Spleen (tissue), 11 donors: ENCODE data around the gene RBM17. TPM values are rescaled to one million over a fixed set of nuclear protein-coding genes. Genes with fewer than 3 reads are reported as not detected.
A peak's percentile ranks its signal among the peaks of the same experiment; 100 is the strongest.

ENCODE experiments used
- DNase-seq: peaks from one replicate; pipeline ENCODE4 v3.0.0-alpha.2; 2020
- H3K27ac ChIP-seq, 8 donors: fragments of 200-600 bp; sonication (generic) in 7 of 8; 1 replicate in 4 of 8; 2 replicates in 4 of 8; pipeline versions ENCODE4 v1.5.0 to v1.8.0; 2016 to 2021; ENCODE audit warnings: inconsistent platforms in 4 of 8, mild to moderate bottlenecking in 4 of 8, moderate library complexity in 1 of 8
- H3K27me3 ChIP-seq, 7 donors: fragments of 200-600 bp; sonication (generic) in 6 of 7; replicated peaks in 1 of 7; 1 replicate in 4 of 7; 2 replicates in 3 of 7; pipeline versions ENCODE4 v1.5.0 to v1.8.0; 2016 to 2021; ENCODE audit warnings: inconsistent platforms in 3 of 7, mild to moderate bottlenecking in 1 of 7
- H3K36me3 ChIP-seq, 6 donors: fragments of 200-600 bp; sonication (generic) in 5 of 6; 1 replicate in 4 of 6; 2 replicates in 2 of 6; pipeline versions ENCODE4 v1.5.0 to v1.8.0; 2016 to 2021; ENCODE audit warnings: inconsistent platforms in 2 of 6
- H3K4me1 ChIP-seq, 6 donors: fragments of 200-600 bp; sonication (generic) in 5 of 6; 1 replicate in 3 of 6; 2 replicates in 3 of 6; pipeline versions ENCODE4 v1.5.0 to v1.8.0; 2016 to 2021; ENCODE audit warnings: inconsistent platforms in 3 of 6
- H3K4me3 ChIP-seq, 8 donors: fragments of 200-600 bp; sonication (generic) in 7 of 8; 1 replicate in 4 of 8; 2 replicates in 4 of 8; pipeline versions ENCODE4 v1.5.0 to v1.8.0; 2016 to 2021; ENCODE audit warnings: inconsistent platforms in 4 of 8, mild to moderate bottlenecking in 4 of 8, moderate library complexity in 2 of 8
- H3K9me3 ChIP-seq, 8 donors: fragments of 200-600 bp; sonication (generic) in 7 of 8; 1 replicate in 4 of 8; 2 replicates in 4 of 8; pipeline versions ENCODE4 v1.5.0 to v1.8.0; 2016 to 2021; ENCODE audit warnings: inconsistent platforms in 4 of 8
- POLR2A ChIP-seq, 3 donors: fragments of 450-650 bp; IDR thresholded peaks; one replicate each; pipeline ENCODE4 v1.5.1; 2017; ENCODE audit warnings: antibody characterized with exemption in 3 of 3, mild to moderate bottlenecking in 1 of 3
- POLR2AphosphoS5 ChIP-seq, 3 donors: sonication (generic); formaldehyde crosslinking; IDR thresholded peaks; one replicate each; pipeline ENCODE4 v1.5.1; 2017; ENCODE audit warnings: antibody characterized with exemption in 3 of 3
- WGBS, 5 donors: extraction: QIAGEN DNeasy Blood & Tissue Kit in 3 of 5; methylation state at CpG; one replicate each; pipeline versions ENCODE4 v1.1.5 to v1.1.7; 2013 to 2018; 5-methylcytosine and 5-hydroxymethylcytosine counted together
- intact Hi-C: fragments of 100-400 bp; cut with DNase I; formaldehyde crosslinking; loops from one replicate; pipeline ENCODE4 v1.15.0; 2023; ENCODE audit warnings: low total_unique reads
- polyA plus RNA-seq, 3 donors: library from polyadenylated mRNA; stranded (reverse); fragments of 200-250 nt; gene quantifications; one replicate each; pipeline ENCODE4 v1.2.1, GENCODE V29; 2013
- total RNA-seq, 7 donors: library from RNA; depleted of rRNA in 3 of 7; stranded (reverse); fragments of >200 nt in 3 of 7; fragmentation: NEBNext Ultra II Directional in 4 of 7; extraction: Animal tissue kit (Norgen Biotek cat#: 25700) in 4 of 7; gene quantifications; one replicate each; pipeline versions ENCODE4 v1.1.0 to v1.2.1, GENCODE V29; 2016 to 2021
- TF ChIP-seq, protein P1 (sequence below), 11 experiments: fragments of 200-600 bp in 7 of 11; fragments of 450-650 bp in 4 of 11; sonication (generic) in 4 of 11; IDR thresholded peaks in 8 of 11; conservative IDR thresholded peaks in 3 of 11; 1 replicate in 7 of 11; 2 replicates in 4 of 11; pipeline versions ENCODE4 v1.4.0 to v1.8.0; 2016 to 2021; ENCODE audit warnings: antibody characterized with exemption in 11 of 11, inconsistent platforms in 4 of 11, mild to moderate bottlenecking in 1 of 11
- donor health status: healthy with polysubstance abuse.
- donor health status: DM: no; HTN: no; CAD: no; lungs with moderate emphysema.
- donor health status: DM: no; HTN: no; CAD: no.
- donor health status: Bipolar disorder and iron deficiency.
- donor health status: healthy.
- donor health status: DM: no; HTN: no; CAD: no.
- donor health status: DM: yes; HTN: yes; CAD: no.

RBM17 gene
- total and polyA plus RNA-seq, 10 donors, result 63.1 to 140 (median 111) TPM

DNA sequence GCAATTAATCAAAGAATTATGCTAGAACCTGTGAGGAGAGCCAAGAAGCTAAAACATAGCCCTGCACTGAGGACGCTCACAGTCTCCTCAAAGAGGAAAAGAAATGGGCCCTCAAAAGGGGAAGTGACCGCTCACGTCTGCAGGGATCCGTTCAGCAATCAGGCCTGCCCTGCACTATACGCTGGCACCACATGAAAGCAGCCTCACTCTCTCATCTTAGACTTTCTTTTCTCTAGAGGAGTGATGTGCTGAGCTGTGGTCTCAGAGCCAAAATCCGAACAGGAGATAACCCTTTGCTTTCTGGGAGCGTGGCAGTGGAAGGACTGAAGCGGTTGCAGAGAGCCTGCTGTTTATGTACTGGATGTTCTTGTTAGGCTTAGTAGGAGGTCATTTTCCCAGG lies 20.4 kb upstream of the RBM17 start:
- peaks cover 24 to 87% (median 78%) of the 10 kb centered on the region in 6 donors for H3K4me1 ChIP-seq
- DNase-seq, result peak; percentile 86
- intact Hi-C loops, result no loop called here
- H3K36me3 ChIP-seq, result no peaks in the 10 kb centered on the region
- no peaks in the 10 kb centered on the region for H3K27me3 ChIP-seq
- 38 to 62% (median 39%) methylated on average over 8 of the region's 8 CpGs for WGBS, 5 donors
- H3K4me3 ChIP-seq, result peak overlapping the region in 1 of 8 donors; percentile 0
- peak overlapping the region in 7 of 8 donors; percentile 40 to 82 (median 75) for H3K27ac ChIP-seq
- TF ChIP-seq, protein P1, sequence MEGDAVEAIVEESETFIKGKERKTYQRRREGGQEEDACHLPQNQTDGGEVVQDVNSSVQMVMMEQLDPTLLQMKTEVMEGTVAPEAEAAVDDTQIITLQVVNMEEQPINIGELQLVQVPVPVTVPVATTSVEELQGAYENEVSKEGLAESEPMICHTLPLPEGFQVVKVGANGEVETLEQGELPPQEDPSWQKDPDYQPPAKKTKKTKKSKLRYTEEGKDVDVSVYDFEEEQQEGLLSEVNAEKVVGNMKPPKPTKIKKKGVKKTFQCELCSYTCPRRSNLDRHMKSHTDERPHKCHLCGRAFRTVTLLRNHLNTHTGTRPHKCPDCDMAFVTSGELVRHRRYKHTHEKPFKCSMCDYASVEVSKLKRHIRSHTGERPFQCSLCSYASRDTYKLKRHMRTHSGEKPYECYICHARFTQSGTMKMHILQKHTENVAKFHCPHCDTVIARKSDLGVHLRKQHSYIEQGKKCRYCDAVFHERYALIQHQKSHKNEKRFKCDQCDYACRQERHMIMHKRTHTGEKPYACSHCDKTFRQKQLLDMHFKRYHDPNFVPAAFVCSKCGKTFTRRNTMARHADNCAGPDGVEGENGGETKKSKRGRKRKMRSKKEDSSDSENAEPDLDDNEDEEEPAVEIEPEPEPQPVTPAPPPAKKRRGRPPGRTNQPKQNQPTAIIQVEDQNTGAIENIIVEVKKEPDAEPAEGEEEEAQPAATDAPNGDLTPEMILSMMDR (IDR thresholded peaks at IDR 0.05 in 8 of 11, conservative IDR thresholded peaks at IDR 0.05 in 3 of 11), result no peak
- peak in 2 of 3 donors; percentile 31 to 63 for TF ChIP-seq POLR2AphosphoS5 (IDR thresholded peaks at IDR 0.05)
- H3K9me3 ChIP-seq, result no peaks in the 10 kb centered on the region

DNA sequence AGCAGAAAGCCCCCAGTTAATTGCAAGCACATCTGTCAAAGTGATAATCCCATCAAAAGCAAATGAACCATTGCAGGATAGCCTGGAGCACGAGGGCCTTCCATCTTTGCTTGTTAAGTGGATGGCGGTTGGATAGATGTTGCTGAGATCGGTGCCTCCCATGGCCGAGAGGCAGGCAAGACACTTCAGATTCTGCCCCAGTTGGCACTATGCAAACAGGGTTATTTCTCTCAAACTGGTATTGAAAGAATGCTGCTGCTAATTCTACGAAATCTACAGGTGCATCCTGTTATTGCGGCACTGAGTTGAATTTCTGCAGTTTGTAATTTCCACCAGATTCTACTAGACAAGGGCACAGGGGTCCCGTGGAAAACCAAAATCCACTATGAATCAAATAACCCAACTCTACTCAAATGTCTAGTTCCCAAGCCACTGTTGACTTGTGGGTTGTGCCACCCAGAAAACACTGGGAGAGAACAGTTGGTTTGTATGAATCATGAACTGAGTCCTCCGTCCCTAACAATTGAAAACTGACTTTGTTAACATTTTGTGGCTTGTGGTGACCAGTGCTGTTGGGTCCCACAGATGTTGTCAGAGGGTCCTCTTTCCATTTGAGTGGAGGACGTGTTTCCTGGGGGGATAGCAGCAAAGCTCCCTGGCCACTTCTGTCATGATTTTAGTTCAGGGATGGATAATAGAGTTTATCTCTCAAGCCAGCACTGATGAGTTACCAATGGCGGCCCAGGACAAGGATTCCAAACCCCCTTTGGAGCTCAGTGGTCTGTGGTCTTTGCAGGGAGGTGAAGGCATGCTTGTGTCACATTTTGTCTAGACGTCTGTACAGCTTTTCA lies 19.5 kb upstream of the RBM17 start:
- Histone ChIP-seq H3K27ac (peak overlapping the region in 7 of 8 donors; percentile 40 to 82 (median 75)), H3K4me3 (peak overlapping the region in 1 of 8 donors; percentile 0), H3K4me1 (peaks cover 24 to 86% (median 78%) of the 10 kb centered on the region in 6 donors), H3K36me3 (no peaks in the 10 kb centered on the region), H3K27me3 (no peaks in the 10 kb centered on the region), H3K9me3 (no peaks in the 10 kb centered on the region)
- DNase-seq, result no peak
- intact Hi-C loops, result no loop called here
- 32 to 59% (median 42%) methylated on average over 11 of the region's 11 CpGs for WGBS, 5 donors
- TF ChIP-seq POLR2AphosphoS5 (IDR thresholded peaks at IDR 0.05) (peak in 1 of 3 donors; percentile 34), POLR2A (IDR thresholded peaks at IDR 0.05) (no peak)

DNA sequence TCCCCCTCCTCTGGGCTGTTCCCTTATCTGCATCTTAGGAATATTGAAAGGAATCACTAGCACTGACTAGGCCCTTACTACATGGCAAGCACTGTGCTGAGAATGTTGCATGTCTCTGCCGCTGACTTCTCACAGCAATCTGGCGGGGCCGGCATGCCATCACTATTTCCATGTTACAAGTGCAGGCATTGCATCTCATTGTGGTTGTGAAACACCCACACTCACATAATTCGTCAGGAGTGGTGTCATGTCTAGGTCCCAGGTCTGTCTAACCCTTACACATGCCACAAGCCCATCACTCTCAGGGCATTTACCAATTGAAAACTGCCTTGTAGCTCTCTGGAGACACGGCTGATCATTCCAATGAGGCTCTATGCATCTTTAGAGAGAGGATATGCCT lies 18.2 kb upstream of the RBM17 start:
- WGBS, 5 donors, result 48 to 83% (median 65%) methylated on average over 5 of the region's 5 CpGs
- Histone ChIP-seq H3K4me1 (peaks cover 24 to 86% (median 70%) of the 10 kb centered on the region in 6 donors), H3K27ac (peak overlapping the region in 5 of 8 donors; percentile 75 to 82 (median 81)), H3K36me3 (no peaks in the 10 kb centered on the region), H3K4me3 (no peak overlapping the region), H3K9me3 (no peaks in the 10 kb centered on the region), H3K27me3 (no peaks in the 10 kb centered on the region)
- TF ChIP-seq POLR2A (IDR thresholded peaks at IDR 0.05) (no peak), POLR2AphosphoS5 (IDR thresholded peaks at IDR 0.05) (no peak)
- TF ChIP-seq, protein P1 (IDR thresholded peaks at IDR 0.05 in 8 of 11, conservative IDR thresholded peaks at IDR 0.05 in 3 of 11), result no peak
- intact Hi-C loops, result no loop called here
- no peak for DNase-seq

DNA sequence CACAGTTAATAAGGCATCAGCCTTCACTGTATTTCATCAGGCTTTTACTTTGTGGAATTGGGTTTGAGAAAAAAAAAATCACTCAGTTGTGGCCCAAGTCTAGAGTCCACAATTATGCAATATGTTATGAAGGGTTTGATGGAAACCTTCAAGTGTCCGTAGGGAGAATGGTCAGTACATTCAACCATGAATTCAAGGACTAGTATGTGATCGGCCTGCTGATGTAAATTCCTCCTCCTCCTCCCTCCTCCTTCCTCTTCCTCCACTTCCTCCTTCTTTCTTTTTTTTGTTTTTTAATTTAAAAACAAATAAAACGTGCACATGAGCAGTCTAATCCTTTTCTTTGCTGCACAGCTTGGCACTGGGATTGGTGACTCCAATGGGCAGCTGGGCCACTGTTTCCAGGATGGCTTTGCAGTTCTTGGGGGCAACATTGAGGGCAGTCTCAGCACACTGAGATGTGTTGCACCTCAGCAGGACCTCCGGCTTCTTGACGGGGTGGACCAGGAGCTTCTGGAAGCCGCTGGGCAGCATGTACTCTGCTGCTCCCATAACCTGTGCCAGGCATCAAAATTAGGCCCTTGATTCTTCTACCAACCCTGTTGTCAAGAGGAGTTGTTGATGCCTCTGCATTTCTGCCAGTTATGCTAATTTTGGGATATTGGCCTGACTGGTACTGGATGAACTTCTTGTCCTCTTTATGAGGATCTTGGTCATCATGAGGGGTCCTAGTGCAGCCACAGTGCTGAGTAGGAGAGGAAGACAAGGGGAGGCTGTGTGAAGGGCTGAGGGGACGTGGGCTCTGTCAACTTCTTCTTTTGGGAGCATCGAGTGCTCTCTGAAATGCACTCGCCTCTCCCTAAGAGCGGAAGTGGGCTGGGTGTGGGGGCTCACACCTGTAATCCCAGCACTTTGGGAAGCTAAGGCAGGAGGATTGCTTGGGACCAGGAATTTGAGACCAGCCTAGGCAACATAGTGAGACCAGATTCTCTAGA lies 17.4 kb upstream of the RBM17 start:
- Histone ChIP-seq H3K36me3 (no peaks in the 10 kb centered on the region), H3K4me1 (peaks cover 24 to 77% (median 63%) of the 10 kb centered on the region in 6 donors), H3K27me3 (no peaks in the 10 kb centered on the region), H3K27ac (peak overlapping the region; percentile 38 to 82 (median 78)), H3K9me3 (no peaks in the 10 kb centered on the region), H3K4me3 (no peak overlapping the region)
- WGBS, 5 donors, result 45 to 55% (median 53%) methylated on average over 10 of the region's 10 CpGs
- TF ChIP-seq, protein P1 (IDR thresholded peaks at IDR 0.05 in 8 of 11, conservative IDR thresholded peaks at IDR 0.05 in 3 of 11), result no peak
- DNase-seq, result no peak
- intact Hi-C loops, result no loop called here
